Measurements from ENCODE around the gene ERAL1. TPM values are rescaled to one million over a fixed set of nuclear protein-coding genes. Genes with fewer than 3 reads are reported as not detected.

ERAL1 gene
- total and polyA plus RNA-seq, 2 of the 13 experiments (the other 11 are each of a cell fraction or from before 2014, with no cell fraction given), result 46.9 to 72.2 TPM

DNA sequence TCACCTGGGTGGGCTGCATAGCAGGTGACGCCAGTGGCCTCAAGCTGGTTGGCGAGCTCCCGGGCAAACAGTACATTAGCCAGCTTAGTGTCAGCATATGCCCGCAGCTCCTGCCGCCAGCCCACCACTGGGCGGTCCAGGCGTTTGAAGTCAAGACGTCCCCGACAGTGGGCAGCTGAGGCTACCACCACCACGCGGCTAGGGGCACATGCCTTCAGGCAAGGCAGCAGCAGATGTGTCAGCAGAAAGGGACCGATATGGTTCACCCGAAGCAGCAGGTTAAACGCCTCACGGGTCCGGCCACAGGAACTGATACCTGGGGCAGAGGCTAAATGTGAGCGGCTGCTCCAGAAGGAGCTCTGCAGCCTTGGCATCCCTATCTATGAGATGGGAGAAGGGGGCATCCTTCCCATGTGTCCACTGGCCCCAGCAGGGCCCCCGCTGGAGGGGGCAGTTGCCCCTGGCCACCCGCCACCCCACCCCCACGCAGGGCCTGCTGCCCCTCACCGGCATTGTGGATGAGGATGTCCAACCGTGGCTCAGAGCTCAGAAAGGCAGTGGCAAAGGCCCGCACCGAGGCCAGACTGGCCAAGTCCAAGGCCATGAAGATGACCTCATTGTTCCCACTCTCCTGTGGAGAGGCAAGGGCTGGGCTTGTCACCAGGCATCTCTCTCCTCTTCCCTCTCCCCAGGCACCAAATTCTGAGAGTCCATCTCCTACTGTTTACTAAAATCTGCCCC lies 46.3 kb downstream of the ERAL1 start (continued):
- TF ChIP-seq, protein P1, sequence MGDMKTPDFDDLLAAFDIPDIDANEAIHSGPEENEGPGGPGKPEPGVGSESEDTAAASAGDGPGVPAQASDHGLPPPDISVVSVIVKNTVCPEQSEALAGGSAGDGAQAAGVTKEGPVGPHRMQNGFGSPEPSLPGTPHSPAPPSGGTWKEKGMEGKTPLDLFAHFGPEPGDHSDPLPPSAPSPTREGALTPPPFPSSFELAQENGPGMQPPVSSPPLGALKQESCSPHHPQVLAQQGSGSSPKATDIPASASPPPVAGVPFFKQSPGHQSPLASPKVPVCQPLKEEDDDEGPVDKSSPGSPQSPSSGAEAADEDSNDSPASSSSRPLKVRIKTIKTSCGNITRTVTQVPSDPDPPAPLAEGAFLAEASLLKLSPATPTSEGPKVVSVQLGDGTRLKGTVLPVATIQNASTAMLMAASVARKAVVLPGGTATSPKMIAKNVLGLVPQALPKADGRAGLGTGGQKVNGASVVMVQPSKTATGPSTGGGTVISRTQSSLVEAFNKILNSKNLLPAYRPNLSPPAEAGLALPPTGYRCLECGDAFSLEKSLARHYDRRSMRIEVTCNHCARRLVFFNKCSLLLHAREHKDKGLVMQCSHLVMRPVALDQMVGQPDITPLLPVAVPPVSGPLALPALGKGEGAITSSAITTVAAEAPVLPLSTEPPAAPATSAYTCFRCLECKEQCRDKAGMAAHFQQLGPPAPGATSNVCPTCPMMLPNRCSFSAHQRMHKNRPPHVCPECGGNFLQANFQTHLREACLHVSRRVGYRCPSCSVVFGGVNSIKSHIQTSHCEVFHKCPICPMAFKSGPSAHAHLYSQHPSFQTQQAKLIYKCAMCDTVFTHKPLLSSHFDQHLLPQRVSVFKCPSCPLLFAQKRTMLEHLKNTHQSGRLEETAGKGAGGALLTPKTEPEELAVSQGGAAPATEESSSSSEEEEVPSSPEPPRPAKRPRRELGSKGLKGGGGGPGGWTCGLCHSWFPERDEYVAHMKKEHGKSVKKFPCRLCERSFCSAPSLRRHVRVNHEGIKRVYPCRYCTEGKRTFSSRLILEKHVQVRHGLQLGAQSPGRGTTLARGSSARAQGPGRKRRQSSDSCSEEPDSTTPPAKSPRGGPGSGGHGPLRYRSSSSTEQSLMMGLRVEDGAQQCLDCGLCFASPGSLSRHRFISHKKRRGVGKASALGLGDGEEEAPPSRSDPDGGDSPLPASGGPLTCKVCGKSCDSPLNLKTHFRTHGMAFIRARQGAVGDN (CRISPR knock-in tag; IDR thresholded peaks at IDR 0.05), result peak; percentile 52
- TF ChIP-seq PCBP1 (IDR thresholded peaks at IDR 0.05; ENCODE audit: borderline replicate concordance, low read depth, low read length) (0 out of 2 replicates have a peak, but pooled peaks have one; percentile 40), FOSL2 (CRISPR knock-in tag; IDR thresholded peaks at IDR 0.05) (peak; percentile 68), RARA (CRISPR knock-in tag; IDR thresholded peaks at IDR 0.05) (peak; percentile 81), JUND (CRISPR knock-in tag; IDR thresholded peaks at IDR 0.05) (peak; percentile 88), RXRA (CRISPR knock-in tag; IDR thresholded peaks at IDR 0.05) (peak; percentile 66; the same call in 1 of the 2 replicates), RAD51 (IDR thresholded peaks at IDR 0.05; ENCODE audit: borderline replicate concordance) (no peak), SIN3B (IDR thresholded peaks at IDR 0.05; ENCODE audit: low read length) (no peak), POLR2G (IDR thresholded peaks at IDR 0.05; ENCODE audit: low read depth, low read length) (no peak), SOX13 (IDR thresholded peaks at IDR 0.05) (no peak), SOX13 (CRISPR knock-in tag; conservative IDR thresholded peaks at IDR 0.05 in 1 of 2, IDR thresholded peaks at IDR 0.05 in 1 of 2) (peak in 1 of 2 experiments; percentile 50; a peak in 1 of 4 replicates), RAD21 (CRISPR knock-in tag; IDR thresholded peaks at IDR 0.05) (no peak)
- TF ChIP-seq, protein P2, sequence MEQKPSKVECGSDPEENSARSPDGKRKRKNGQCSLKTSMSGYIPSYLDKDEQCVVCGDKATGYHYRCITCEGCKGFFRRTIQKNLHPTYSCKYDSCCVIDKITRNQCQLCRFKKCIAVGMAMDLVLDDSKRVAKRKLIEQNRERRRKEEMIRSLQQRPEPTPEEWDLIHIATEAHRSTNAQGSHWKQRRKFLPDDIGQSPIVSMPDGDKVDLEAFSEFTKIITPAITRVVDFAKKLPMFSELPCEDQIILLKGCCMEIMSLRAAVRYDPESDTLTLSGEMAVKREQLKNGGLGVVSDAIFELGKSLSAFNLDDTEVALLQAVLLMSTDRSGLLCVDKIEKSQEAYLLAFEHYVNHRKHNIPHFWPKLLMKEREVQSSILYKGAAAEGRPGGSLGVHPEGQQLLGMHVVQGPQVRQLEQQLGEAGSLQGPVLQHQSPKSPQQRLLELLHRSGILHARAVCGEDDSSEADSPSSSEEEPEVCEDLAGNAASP (CRISPR knock-in tag; IDR thresholded peaks at IDR 0.05; ENCODE audit: borderline replicate concordance), result 0 out of 2 replicates have a peak, but pooled peaks have one; percentile 45
- TF ChIP-seq, protein P3, sequence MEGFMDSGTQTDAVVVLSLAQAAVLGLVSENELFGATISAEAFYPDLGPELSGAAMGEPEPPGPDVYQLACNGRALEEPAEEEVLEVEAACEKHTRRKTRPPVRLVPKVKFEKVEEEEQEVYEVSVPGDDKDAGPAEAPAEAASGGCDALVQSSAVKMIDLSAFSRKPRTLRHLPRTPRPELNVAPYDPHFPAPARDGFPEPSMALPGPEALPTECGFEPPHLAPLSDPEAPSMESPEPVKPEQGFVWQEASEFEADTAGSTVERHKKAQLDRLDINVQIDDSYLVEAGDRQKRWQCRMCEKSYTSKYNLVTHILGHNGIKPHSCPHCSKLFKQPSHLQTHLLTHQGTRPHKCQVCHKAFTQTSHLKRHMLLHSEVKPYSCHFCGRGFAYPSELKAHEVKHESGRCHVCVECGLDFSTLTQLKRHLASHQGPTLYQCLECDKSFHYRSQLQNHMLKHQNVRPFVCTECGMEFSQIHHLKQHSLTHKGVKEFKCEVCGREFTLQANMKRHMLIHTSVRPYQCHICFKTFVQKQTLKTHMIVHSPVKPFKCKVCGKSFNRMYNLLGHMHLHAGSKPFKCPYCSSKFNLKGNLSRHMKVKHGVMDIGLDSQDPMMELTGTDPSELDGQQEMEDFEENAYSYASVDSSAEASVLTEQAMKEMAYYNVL (CRISPR knock-in tag; IDR thresholded peaks at IDR 0.05; ENCODE audit: borderline replicate concordance), result no peak
- TF ChIP-seq, protein P4, sequence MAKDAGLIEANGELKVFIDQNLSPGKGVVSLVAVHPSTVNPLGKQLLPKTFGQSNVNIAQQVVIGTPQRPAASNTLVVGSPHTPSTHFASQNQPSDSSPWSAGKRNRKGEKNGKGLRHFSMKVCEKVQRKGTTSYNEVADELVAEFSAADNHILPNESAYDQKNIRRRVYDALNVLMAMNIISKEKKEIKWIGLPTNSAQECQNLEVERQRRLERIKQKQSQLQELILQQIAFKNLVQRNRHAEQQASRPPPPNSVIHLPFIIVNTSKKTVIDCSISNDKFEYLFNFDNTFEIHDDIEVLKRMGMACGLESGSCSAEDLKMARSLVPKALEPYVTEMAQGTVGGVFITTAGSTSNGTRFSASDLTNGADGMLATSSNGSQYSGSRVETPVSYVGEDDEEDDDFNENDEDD (CRISPR knock-in tag; IDR thresholded peaks at IDR 0.05; ENCODE audit: borderline replicate concordance), result no peak
- TF ChIP-seq, protein P5, sequence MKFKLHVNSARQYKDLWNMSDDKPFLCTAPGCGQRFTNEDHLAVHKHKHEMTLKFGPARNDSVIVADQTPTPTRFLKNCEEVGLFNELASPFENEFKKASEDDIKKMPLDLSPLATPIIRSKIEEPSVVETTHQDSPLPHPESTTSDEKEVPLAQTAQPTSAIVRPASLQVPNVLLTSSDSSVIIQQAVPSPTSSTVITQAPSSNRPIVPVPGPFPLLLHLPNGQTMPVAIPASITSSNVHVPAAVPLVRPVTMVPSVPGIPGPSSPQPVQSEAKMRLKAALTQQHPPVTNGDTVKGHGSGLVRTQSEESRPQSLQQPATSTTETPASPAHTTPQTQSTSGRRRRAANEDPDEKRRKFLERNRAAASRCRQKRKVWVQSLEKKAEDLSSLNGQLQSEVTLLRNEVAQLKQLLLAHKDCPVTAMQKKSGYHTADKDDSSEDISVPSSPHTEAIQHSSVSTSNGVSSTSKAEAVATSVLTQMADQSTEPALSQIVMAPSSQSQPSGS (CRISPR knock-in tag; IDR thresholded peaks at IDR 0.05), result peak; percentile 92
- TF ChIP-seq, protein P6, sequence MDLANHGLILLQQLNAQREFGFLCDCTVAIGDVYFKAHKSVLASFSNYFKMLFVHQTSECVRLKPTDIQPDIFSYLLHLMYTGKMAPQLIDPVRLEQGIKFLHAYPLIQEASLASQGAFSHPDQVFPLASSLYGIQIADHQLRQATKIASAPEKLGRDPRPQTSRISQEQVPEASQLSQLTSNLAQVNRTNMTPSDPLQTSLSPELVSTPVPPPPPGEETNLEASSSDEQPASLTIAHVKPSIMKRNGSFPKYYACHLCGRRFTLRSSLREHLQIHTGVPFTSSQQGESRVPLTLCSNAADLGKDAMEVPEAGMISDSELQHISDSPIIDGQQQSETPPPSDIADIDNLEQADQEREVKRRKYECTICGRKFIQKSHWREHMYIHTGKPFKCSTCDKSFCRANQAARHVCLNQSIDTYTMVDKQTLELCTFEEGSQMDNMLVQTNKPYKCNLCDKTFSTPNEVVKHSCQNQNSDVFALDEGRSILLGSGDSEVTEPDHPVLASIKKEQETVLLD (CRISPR knock-in tag; IDR thresholded peaks at IDR 0.05; ENCODE audit: low read depth), result no peak

All from HepG2 (cell line).